Endothelial cell (in vitro differentiated cells): ENCODE data around the gene KRT4. TPM values are rescaled to one million over a fixed set of nuclear protein-coding genes. Genes with fewer than 3 reads are reported as not detected.

Experiments used
- DNase-seq: peaks from one replicate; pipeline ENCODE4 v3.0.0; 2021; ENCODE audit warnings: low spot score
- H3K27ac Mint-ChIP-seq: one replicate; pipeline ENCODE4 v1.8.0; 2021; ENCODE audit warnings: mixed read lengths, inconsistent platforms; ENCODE audit not compliant: unreplicated experiment
- H3K27me3 Mint-ChIP-seq: one replicate; pipeline ENCODE4 v1.8.0; 2021; ENCODE audit warnings: mild to moderate bottlenecking, moderate library complexity, mixed read lengths, inconsistent platforms; ENCODE audit not compliant: unreplicated experiment
- H3K36me3 Mint-ChIP-seq: one replicate; pipeline ENCODE4 v1.8.0; 2021; ENCODE audit warnings: mild to moderate bottlenecking, low read depth, mixed read lengths, inconsistent platforms; ENCODE audit not compliant: unreplicated experiment
- H3K4me1 Mint-ChIP-seq: one replicate; pipeline ENCODE4 v1.8.0; 2021; ENCODE audit warnings: mild to moderate bottlenecking, mixed read lengths, inconsistent platforms; ENCODE audit not compliant: unreplicated experiment
- H3K4me3 Mint-ChIP-seq: one replicate; pipeline ENCODE4 v1.8.0; 2021; ENCODE audit warnings: mild to moderate bottlenecking, mixed read lengths, inconsistent platforms; ENCODE audit not compliant: unreplicated experiment
- H3K9me3 Mint-ChIP-seq: one replicate; pipeline ENCODE4 v1.8.0; 2021; ENCODE audit warnings: mixed read lengths, inconsistent platforms; ENCODE audit not compliant: unreplicated experiment
- total RNA-seq: library from RNA; stranded (reverse); fragmentation: NEBNext Ultra II Directional; extraction: Animal tissue kit (Norgen Biotek cat#: 25700); gene quantifications from one replicate; pipeline ENCODE4 v1.2.1, GENCODE V29; 2021; ENCODE audit not compliant: unreplicated experiment
- TF ChIP-seq, protein P1 (sequence below): fragments of 200-600 bp; sonication (generic); IDR thresholded peaks from one replicate; pipeline ENCODE4 v1.5.0; 2021; ENCODE audit warnings: antibody characterized with exemption; ENCODE audit not compliant: unreplicated experiment

The KRT4 gene
- total RNA-seq, 1 donor from 2014 or later: not detected

DNA sequence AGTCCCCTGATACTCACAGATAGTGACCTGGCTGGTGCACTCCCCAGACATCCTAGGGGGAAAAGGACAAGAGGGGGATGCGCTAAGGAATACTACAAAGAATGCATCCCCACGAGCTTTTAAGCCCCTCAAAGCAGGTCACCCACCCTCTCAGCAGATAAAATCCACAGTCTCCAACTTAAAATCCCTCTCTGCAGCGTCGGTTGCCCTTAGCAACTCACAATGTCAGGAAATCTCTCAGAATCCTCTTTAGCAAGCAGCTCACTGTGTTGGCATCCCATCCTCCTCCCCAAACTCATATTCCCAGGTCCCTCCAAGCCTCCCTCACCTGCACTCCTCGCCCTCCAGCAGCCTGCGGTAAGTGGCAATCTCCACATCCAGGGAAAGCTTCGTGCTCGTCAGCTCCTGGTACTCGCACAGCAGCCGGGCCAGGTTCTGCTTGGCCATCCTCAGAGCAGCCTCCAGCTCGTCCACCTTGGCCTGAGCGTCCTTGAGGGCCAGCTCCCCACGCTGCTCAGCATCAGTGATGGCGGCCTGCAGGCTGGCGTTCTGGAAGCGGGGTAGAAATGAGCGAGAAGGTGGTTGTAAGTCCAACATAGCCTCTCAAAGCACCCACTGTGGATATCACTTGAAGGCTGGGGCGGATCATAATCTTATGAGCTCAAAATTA, 25.7 kb upstream of the KRT4 start:
- H3K27ac Mint-ChIP-seq: no peak overlapping the region
- DNase-seq: no peak
- no peaks in the 10 kb centered on the region for H3K9me3 Mint-ChIP-seq
- no peaks in the 10 kb centered on the region for H3K36me3 Mint-ChIP-seq
- H3K4me1 Mint-ChIP-seq: peaks cover 36% of the 10 kb centered on the region
- H3K27me3 Mint-ChIP-seq: peaks cover 12% of the 10 kb centered on the region
- H3K4me3 Mint-ChIP-seq: no peak overlapping the region
- TF ChIP-seq, protein P1, sequence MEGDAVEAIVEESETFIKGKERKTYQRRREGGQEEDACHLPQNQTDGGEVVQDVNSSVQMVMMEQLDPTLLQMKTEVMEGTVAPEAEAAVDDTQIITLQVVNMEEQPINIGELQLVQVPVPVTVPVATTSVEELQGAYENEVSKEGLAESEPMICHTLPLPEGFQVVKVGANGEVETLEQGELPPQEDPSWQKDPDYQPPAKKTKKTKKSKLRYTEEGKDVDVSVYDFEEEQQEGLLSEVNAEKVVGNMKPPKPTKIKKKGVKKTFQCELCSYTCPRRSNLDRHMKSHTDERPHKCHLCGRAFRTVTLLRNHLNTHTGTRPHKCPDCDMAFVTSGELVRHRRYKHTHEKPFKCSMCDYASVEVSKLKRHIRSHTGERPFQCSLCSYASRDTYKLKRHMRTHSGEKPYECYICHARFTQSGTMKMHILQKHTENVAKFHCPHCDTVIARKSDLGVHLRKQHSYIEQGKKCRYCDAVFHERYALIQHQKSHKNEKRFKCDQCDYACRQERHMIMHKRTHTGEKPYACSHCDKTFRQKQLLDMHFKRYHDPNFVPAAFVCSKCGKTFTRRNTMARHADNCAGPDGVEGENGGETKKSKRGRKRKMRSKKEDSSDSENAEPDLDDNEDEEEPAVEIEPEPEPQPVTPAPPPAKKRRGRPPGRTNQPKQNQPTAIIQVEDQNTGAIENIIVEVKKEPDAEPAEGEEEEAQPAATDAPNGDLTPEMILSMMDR: no peak

DNA sequence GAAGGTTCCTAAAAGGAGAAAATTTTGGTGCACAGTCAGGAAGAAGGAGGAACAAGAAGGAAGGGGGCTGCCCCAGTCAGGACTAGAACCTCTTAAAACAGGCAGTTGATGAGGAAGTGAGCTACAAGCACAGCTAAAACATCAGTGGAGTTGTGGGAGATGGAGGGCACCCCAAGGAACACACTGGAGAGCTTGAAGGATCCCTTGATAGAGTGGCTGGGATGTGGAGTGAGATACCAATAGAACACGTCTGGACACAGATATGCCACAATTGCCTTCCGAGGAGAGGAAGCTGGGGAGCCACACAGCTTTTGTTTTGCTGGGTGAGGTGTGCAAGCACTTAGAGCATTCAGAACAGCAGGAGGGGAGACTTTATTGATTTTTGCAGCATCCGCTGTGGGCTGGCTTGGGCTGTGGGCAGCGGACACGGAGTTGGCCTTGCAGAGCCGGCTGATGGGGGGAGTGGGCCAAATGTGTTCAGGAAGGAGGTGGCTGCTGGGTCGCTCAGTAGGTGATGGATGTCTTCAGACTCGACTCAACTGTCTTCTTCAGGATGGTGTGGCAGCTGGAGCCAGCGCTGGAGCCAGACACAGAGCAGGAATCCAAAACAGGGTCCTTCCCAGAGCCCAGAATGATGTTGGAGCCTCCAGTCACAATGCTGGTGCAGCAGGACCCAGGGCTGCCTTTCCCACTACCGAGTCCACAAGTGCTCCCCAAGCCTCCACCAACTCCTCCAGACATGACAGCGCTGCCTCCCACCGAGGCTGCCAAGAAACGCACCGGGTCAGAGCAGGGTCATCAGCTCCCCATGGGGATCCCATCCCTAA, 24.9 kb upstream of the KRT4 start:
- TF ChIP-seq, protein P1: no peak
- H3K27me3 Mint-ChIP-seq: peaks cover 14% of the 10 kb centered on the region
- no peak for DNase-seq
- H3K36me3 Mint-ChIP-seq: no peaks in the 10 kb centered on the region
- no peaks in the 10 kb centered on the region for H3K9me3 Mint-ChIP-seq
- H3K4me3 Mint-ChIP-seq: no peak overlapping the region
- peaks cover 36% of the 10 kb centered on the region for H3K4me1 Mint-ChIP-seq
- H3K27ac Mint-ChIP-seq: no peak overlapping the region

DNA sequence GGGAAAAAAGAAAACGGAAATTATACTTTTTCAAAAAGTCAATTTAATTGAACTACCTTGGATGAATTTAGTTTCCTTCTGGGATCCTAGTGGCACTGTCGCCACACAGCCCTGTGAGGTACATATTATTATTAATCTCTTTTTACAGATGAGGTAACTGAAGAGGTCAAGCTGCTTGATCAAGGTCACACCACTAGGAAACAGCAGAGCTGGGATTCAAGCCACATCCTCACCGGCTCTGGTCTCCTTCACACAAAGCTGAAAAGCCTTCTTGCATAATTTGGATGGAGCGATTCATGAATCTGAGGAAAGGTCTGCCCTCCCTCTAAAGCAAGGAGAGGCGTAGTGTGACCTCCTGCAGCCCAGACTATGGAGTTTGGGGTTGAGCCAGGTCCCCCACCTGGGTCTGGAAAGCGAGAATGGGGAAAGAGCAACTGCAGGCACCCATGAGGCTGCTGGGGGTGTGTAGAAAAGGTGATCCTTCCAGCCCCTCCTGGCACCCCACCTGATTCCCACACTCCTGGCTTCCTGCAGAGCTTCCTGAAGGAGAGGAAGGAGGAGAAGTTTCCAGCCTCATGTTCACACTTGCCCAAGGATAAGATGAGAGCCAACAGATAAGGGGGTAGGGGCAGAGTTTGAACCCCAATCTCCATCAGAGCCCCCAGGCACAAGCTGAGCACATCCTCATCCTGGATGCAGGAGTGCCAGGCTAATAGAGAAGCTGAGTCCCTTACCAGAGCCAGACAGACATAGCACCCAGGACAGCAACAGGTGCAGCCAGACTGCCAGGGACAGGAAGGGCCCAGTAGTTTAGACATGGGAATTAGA, 24.1 kb upstream of the KRT4 start:
- TF ChIP-seq, protein P1: no peak
- Mint-ChIP-seq H3K27me3 (peaks cover 14% of the 10 kb centered on the region), H3K36me3 (no peaks in the 10 kb centered on the region), H3K9me3 (no peaks in the 10 kb centered on the region), H3K4me3 (no peak overlapping the region), H3K27ac (no peak overlapping the region), H3K4me1 (peaks cover 36% of the 10 kb centered on the region)
- DNase-seq: no peak

DNA sequence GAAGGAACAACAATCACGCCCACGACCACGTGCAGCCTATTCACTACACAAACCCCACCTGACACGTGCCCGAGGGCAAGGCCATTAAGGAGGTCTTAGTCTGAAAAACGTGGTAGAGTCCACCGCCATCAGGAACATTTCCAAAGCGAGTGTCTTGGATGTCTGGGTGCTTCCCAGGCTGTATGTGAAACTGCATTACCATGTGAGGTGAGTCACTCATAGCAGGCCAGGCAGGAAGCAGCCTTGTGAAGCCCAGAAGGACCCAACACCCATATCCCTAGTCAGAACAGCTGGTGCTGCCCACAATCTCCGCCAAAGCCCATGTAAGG, 23.5 kb upstream of the KRT4 start:
- DNase-seq: no peak
- Mint-ChIP-seq H3K4me1 (peaks cover 36% of the 10 kb centered on the region), H3K27me3 (peaks cover 14% of the 10 kb centered on the region), H3K36me3 (no peaks in the 10 kb centered on the region), H3K4me3 (peak overlapping the region; percentile 5), H3K27ac (no peak overlapping the region), H3K9me3 (no peaks in the 10 kb centered on the region)
- TF ChIP-seq, protein P1: no peak
